Mammary epithelial cell (primary cell): Measurements from ENCODE around the gene TMEM9.

Experiments
- EZH2 ChIP-seq: IDR thresholded peaks from 2 replicates; pipeline ENCODE4 v1.6.1; 2012; ENCODE audit warnings: low read length, inconsistent platforms, borderline replicate concordance
- TF ChIP-seq, protein P1 (sequence below), 2 donors: IDR thresholded peaks in 1 of 2; conservative IDR thresholded peaks in 1 of 2; 2 replicates each; pipeline ENCODE4 v1.5.1; 2011 to 2012; ENCODE audit warnings: inconsistent platforms in 2 of 2, low read length in 2 of 2, mild to moderate bottlenecking in 2 of 2, control low read depth in 1 of 2, low read depth in 1 of 2; ENCODE audit not compliant: insufficient read depth in 1 of 2; ENCODE audit errors: extremely low read depth in 1 of 2

DNA sequence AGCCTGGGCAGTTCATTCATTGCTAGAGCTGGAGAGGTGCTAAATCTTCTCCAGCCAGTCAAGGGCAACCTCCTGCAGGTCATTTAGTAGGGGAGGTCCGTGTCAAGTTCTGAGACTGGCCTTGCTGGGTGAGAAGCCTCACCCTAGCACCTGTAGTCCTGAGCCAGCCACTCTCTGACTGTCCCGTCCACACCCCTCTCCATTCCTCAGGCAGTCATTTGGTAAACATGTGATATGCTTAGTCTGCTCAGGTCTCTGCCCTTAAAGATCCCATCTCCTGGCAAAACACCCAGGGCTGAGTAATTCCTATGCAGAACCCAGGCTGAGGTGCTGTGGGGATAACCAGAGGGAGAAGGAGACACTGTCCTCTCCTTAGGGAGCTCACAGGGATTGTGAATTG lies 22.7 kb upstream of the TMEM9 start:
- TF ChIP-seq, protein P1, sequence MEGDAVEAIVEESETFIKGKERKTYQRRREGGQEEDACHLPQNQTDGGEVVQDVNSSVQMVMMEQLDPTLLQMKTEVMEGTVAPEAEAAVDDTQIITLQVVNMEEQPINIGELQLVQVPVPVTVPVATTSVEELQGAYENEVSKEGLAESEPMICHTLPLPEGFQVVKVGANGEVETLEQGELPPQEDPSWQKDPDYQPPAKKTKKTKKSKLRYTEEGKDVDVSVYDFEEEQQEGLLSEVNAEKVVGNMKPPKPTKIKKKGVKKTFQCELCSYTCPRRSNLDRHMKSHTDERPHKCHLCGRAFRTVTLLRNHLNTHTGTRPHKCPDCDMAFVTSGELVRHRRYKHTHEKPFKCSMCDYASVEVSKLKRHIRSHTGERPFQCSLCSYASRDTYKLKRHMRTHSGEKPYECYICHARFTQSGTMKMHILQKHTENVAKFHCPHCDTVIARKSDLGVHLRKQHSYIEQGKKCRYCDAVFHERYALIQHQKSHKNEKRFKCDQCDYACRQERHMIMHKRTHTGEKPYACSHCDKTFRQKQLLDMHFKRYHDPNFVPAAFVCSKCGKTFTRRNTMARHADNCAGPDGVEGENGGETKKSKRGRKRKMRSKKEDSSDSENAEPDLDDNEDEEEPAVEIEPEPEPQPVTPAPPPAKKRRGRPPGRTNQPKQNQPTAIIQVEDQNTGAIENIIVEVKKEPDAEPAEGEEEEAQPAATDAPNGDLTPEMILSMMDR (conservative IDR thresholded peaks at IDR 0.05 in 1 of 2, IDR thresholded peaks at IDR 0.05 in 1 of 2; ENCODE audit: extremely low read depth in 1 of 2, insufficient read depth in 1 of 2, low read depth in 1 of 2, low read length in 2 of 2): no peak
- TF ChIP-seq EZH2: no peak
